Right atrium auricular region (tissue), 2 donors: Measurements from ENCODE around the gene CD300LF. TPM values are rescaled to one million over a fixed set of nuclear protein-coding genes. Genes with fewer than 3 reads are reported as not detected.

Experiments used
- DNase-seq: peaks from one replicate; pipeline ENCODE4 v3.0.0-alpha.2; 2019; ENCODE audit warnings: low spot score
- H3K27ac ChIP-seq, 2 donors: fragments of 200-600 bp; sonication (generic); 1 replicate in 1 of 2; 2 replicates in 1 of 2; pipeline ENCODE4 v1.5.1; 2016 to 2019
- H3K27me3 ChIP-seq, 2 donors: fragments of 200-600 bp; sonication (generic); one replicate each; pipeline versions ENCODE4 v1.5.1 to v1.6.0; 2017 to 2019
- H3K36me3 ChIP-seq: fragments of 200-600 bp; sonication (generic); one replicate; pipeline ENCODE4 v1.5.1; 2016
- H3K4me1 ChIP-seq, 2 donors: fragments of 200-600 bp; sonication (generic); one replicate each; pipeline versions ENCODE4 v1.5.1 to v1.6.0; 2017 to 2019
- H3K4me3 ChIP-seq, 2 donors: fragments of 200-600 bp; sonication (generic); 1 replicate in 1 of 2; 2 replicates in 1 of 2; pipeline ENCODE4 v1.5.1; 2017 to 2019; ENCODE audit warnings: mild to moderate bottlenecking in 1 of 2, moderate library complexity in 1 of 2
- H3K9me3 ChIP-seq, 2 donors: fragments of 200-600 bp; sonication (generic); one replicate each; pipeline ENCODE4 v1.5.1; 2019
- total RNA-seq, 2 donors: library from RNA; depleted of rRNA; stranded (reverse); fragments of >200 nt; gene quantifications; one replicate each; pipeline ENCODE4 v1.1.0, GENCODE V29; 2016
- TF ChIP-seq, protein P1 (sequence below), 2 donors: fragments of 200-600 bp; sonication (generic); IDR thresholded peaks; one replicate each; pipeline ENCODE4 v1.5.1; 2019; ENCODE audit warnings: antibody characterized with exemption in 2 of 2

Gene CD300LF
- total RNA-seq, 2 donors from 2014 or later: 0.71 TPM; not detected in 1

DNA sequence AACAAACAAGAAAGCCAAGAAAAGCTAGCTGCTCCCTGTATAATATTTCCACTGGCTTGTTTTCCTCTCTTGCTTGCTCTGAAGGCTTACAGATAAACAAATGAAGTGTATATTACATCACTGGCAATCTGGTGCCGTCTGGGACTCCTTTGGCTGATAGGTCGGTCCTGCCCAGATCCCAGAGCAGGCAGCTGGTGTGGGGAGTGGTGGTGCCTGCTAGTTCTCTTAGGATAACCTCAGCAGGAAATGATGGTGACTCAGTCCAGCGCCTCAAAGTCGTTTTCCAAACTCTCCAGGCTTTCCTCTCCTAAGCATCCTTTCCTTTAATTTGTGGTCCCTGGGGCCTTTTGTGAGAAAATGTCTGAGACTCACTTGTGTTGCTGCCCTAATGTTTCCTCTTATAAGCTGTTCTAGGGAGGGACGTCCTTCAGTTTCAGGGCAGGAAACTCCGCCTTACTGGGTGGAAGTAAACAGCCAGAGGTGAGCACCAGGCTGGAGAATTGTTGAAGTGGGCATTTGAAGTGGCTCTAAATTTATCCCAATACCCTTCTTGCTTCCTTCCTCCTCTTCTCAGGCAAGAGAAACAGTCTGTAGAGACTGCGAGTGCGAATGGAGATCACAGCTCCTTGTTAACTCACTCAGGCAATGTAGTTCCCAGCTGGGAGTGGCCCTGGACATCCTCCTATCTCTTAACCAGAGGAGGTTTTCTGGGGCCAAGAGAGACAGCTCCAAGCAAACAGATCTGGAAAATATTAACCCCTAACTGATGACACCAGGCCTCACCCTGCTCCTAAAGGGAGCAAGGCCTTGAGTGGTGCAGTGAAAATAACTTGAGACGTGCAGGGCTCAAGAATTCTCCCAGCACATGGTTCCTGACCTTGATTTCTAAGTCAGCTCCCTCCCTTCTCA is 34.9 kb downstream of the CD300LF start:
- Histone ChIP-seq H3K4me3 (no peak overlapping the region), H3K4me1 (peaks cover 0 to 7% of the 10 kb centered on the region in 2 donors), H3K36me3 (no peaks in the 10 kb centered on the region), H3K9me3 (no peaks in the 10 kb centered on the region), H3K27ac (peak overlapping the region in 1 of 2 donors; percentile 36), H3K27me3 (no peaks in the 10 kb centered on the region)
- DNase-seq: peak; percentile 72
- TF ChIP-seq, protein P1, sequence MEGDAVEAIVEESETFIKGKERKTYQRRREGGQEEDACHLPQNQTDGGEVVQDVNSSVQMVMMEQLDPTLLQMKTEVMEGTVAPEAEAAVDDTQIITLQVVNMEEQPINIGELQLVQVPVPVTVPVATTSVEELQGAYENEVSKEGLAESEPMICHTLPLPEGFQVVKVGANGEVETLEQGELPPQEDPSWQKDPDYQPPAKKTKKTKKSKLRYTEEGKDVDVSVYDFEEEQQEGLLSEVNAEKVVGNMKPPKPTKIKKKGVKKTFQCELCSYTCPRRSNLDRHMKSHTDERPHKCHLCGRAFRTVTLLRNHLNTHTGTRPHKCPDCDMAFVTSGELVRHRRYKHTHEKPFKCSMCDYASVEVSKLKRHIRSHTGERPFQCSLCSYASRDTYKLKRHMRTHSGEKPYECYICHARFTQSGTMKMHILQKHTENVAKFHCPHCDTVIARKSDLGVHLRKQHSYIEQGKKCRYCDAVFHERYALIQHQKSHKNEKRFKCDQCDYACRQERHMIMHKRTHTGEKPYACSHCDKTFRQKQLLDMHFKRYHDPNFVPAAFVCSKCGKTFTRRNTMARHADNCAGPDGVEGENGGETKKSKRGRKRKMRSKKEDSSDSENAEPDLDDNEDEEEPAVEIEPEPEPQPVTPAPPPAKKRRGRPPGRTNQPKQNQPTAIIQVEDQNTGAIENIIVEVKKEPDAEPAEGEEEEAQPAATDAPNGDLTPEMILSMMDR (IDR thresholded peaks at IDR 0.05): no peak

DNA sequence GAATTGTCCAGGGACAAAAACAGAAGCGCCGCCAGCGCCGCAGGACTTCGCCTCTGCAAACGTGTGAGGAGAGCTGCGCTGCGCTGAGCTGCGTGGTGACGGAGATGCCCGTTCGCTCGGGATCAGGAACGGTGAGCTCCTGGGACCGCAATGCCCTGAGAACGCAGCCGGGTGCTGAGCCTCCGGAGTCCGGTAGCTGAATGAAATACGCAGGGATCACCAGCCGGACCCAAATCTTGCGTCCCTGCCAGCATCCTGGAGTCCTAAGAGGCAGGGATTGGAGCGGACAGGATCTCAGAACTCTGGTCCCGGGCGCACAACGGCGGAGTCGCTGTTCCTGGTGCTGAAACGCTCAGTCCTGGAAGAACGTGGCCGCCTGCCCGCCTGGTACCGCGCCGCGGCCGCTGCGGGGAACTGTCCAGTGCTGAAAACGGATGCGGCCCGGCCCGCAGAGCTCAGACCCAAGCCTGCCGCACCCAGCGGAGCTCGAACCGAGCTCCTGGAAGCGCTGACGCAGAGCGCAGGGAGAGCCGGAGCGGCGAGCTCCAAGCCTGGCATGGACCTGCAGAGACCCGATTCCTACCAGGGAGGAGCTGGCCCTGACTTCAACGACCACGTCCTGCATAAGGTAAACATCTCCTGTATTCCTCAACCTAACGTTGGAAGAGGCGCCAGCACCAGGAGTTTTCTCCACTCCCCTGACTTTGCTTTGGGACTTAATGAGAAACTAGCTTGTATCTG is 41.5 kb downstream of the CD300LF start:
- Histone ChIP-seq H3K4me3 (no peak overlapping the region), H3K27me3 (no peaks in the 10 kb centered on the region), H3K36me3 (no peaks in the 10 kb centered on the region), H3K4me1 (no peaks in the 10 kb centered on the region), H3K9me3 (no peaks in the 10 kb centered on the region), H3K27ac (no peak overlapping the region)
- peak; percentile 66 for DNase-seq
- TF ChIP-seq, protein P1 (IDR thresholded peaks at IDR 0.05): no peak

DNA sequence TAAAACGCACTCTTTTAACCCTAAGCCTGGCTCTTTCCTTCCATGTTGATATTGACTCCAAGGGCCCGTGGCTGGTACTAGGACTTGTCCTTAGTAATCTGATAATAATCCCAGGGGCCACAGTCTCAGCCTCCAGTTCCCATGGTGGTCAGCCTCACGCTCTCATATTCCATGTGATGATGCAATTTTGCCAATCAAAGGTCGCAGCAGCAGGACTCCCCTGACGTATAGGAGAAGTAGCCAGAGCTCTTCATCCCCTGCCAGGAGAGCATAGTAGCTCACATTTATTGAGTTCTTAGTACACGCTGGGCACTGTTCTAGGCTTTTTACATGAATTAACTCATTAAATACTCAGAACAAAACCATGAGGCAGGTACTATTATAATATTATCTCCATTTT is 42.4 kb downstream of the CD300LF start:
- no peaks in the 10 kb centered on the region for H3K36me3 ChIP-seq
- H3K27me3 ChIP-seq: no peaks in the 10 kb centered on the region
- TF ChIP-seq, protein P1 (IDR thresholded peaks at IDR 0.05): no peak
- no peaks in the 10 kb centered on the region for H3K4me1 ChIP-seq
- H3K4me3 ChIP-seq: no peak overlapping the region
- no peak overlapping the region for H3K27ac ChIP-seq
- no peaks in the 10 kb centered on the region for H3K9me3 ChIP-seq
- DNase-seq: no peak

DNA sequence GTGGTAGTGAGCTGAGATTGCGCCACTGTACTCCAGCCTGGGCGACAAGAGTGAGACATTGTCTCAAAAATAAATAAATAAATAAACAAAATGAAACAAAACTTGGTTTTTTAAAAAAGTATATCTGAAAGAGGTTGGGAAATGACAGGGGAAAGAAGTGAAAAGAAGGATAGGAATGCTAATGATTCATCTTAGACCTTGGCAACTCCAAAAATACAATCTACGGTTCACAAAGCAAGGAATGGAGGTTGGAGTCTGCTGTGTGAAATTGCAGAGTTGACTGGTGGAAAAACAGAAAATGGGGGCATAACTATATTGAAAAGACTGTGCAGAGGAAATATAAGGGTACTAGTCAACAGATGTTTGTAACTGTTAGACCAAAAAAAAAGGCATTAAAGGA is 49.2 kb downstream of the CD300LF start:
- H3K36me3 ChIP-seq: no peaks in the 10 kb centered on the region
- H3K4me1 ChIP-seq: no peaks in the 10 kb centered on the region
- DNase-seq: no peak
- TF ChIP-seq, protein P1 (IDR thresholded peaks at IDR 0.05): no peak
- no peaks in the 10 kb centered on the region for H3K27me3 ChIP-seq
- no peaks in the 10 kb centered on the region for H3K9me3 ChIP-seq
- H3K27ac ChIP-seq: no peak overlapping the region
- no peak overlapping the region for H3K4me3 ChIP-seq

DNA sequence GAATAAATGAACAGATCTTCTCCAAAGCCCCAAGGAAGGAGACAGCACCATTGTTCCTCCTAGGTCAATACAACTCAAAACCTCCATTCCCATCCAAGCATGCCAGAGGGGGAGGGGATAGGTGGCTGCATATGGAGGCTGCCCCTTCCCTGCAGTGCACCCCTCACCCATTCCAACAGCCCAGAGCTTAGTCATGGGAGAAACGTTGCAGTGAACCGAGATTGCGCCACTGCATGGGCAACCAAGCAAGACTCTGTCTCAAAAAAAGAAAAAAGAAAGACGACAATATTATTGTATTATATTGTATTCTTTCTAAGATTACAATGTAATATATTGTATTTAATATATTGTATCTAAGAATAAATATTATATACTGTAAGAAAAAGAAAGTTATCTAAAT is 52.8 kb downstream of the CD300LF start:
- no peaks in the 10 kb centered on the region for H3K27me3 ChIP-seq

More for the DNA sequence above, 52.8 kb downstream of the CD300LF start:
- no peaks in the 10 kb centered on the region for H3K9me3 ChIP-seq
- no peaks in the 10 kb centered on the region for H3K4me1 ChIP-seq
- TF ChIP-seq, protein P1 (IDR thresholded peaks at IDR 0.05): no peak
- DNase-seq: no peak
- no peak overlapping the region for H3K4me3 ChIP-seq
- H3K36me3 ChIP-seq: no peaks in the 10 kb centered on the region
- no peak overlapping the region for H3K27ac ChIP-seq
